OCI-LY7 (cell line): ENCODE data around the gene TRIP13. TPM values are rescaled to one million over a fixed set of nuclear protein-coding genes. Genes with fewer than 3 reads are reported as not detected.

Experiments used
- BruUV-seq: library from RNA; stranded (reverse); fragments of 400-500 nt; replicated peaks from 2 replicates; lab custom pipeline; 2021; lab: Mats Ljungman, UMichigan
- CTCF ChIA-PET: fragments of 300-600 bp; sonication (Branson Sonifier 250); formaldehyde crosslinking; loops from one replicate; lab custom pipeline; 2022; ENCODE audit warnings: antibody characterized with exemption; ENCODE audit not compliant: unreplicated experiment; lab: Charles Lee
- POLR2A ChIA-PET: fragments of 300-600 bp; sonication (Branson Sonifier 250); formaldehyde crosslinking; loops from one replicate; lab custom pipeline; 2022; ENCODE audit warnings: antibody characterized with exemption; lab: Charles Lee
- DNase-seq: peaks from one replicate; pipeline ENCODE4 v3.0.0-alpha.2; 2015; ENCODE audit warnings: low spot score
- H2AFZ ChIP-seq: fragments of 200-600 bp; sonication (generic), shearing (Covaris generic); 2 replicates; pipeline ENCODE4 v1.6.1; 2014; ENCODE audit warnings: mild to moderate bottlenecking, antibody characterized with exemption, low read length, moderate library complexity
- H3K27ac ChIP-seq: fragments of 200-600 bp; sonication (generic); 2 replicates; pipeline ENCODE4 v1.5.1; 2014; ENCODE audit warnings: mixed run types, low read depth, mild to moderate bottlenecking, moderate library complexity, low read length, inconsistent platforms; ENCODE audit not compliant: poor library complexity, severe bottlenecking
- H3K36me3 ChIP-seq: fragments of 200-600 bp; sonication (generic); 2 replicates; pipeline ENCODE4 v1.6.1; 2014; ENCODE audit warnings: mild to moderate bottlenecking, antibody characterized with exemption, low read length, moderate library complexity, mixed read lengths; ENCODE audit not compliant: insufficient read depth
- H3K4me1 ChIP-seq: fragments of 200-600 bp; sonication (generic); 2 replicates; pipeline ENCODE4 v1.5.1; 2014; ENCODE audit warnings: mild to moderate bottlenecking, low read length; ENCODE audit not compliant: insufficient read depth, poor library complexity, severe bottlenecking
- H3K4me2 ChIP-seq: fragments of 200-600 bp; sonication (generic); 2 replicates; pipeline ENCODE4 v1.6.1; 2014; ENCODE audit warnings: mild to moderate bottlenecking, low read length
- H3K4me3 ChIP-seq: fragments of 200-600 bp; sonication (generic); 2 replicates; pipeline ENCODE4 v1.5.1; 2014; ENCODE audit warnings: mild to moderate bottlenecking, low read depth, low read length; ENCODE audit not compliant: poor library complexity, severe bottlenecking
- H3K79me2 ChIP-seq: fragments of 200-600 bp; sonication (generic); 2 replicates; pipeline ENCODE4 v1.6.1; 2016; ENCODE audit warnings: low read depth, mild to moderate bottlenecking, low read length, moderate library complexity, mixed read lengths; ENCODE audit not compliant: insufficient read depth
- H3K9me2 ChIP-seq: fragments of 200-600 bp; sonication (generic); 2 replicates; pipeline ENCODE4 v1.6.1; 2016; ENCODE audit warnings: mild to moderate bottlenecking, low read length, mixed read lengths; ENCODE audit not compliant: insufficient read depth
- H3K9me3 ChIP-seq: fragments of 200-600 bp; sonication (generic); 2 replicates; pipeline ENCODE4 v1.6.1; 2014; ENCODE audit warnings: mild to moderate bottlenecking, mixed run types, low read length, mixed read lengths
- H4K20me1 ChIP-seq: fragments of 200-600 bp; sonication (generic); 2 replicates; pipeline ENCODE4 v1.6.1; 2014; ENCODE audit warnings: mild to moderate bottlenecking, antibody characterized with exemption, low read length, moderate library complexity, mixed read lengths; ENCODE audit not compliant: insufficient read depth
- CTCF ChIP-seq: fragments of 200-600 bp; sonication (generic); conservative IDR thresholded peaks from 2 replicates; pipeline ENCODE4 v1.5.1; 2014; ENCODE audit warnings: mild to moderate bottlenecking, antibody characterized with exemption, low read length, moderate library complexity, mixed read lengths
- EZH2phosphoT487 ChIP-seq: fragments of 200-600 bp; sonication (generic); IDR thresholded peaks from 2 replicates; pipeline ENCODE4 v1.6.1; 2018; ENCODE audit warnings: low read depth, borderline replicate concordance, mild to moderate bottlenecking, mixed run types, antibody characterized with exemption, low read length, moderate library complexity, mixed read lengths
- intact Hi-C: fragments of 100-400 bp; cut with micrococcal nuclease; formaldehyde crosslinking; loops from one replicate; pipeline ENCODE4 v1.10.0; 2022; ENCODE audit not compliant: unreplicated experiment
- total RNA-seq, 2 experiments: library from RNA; depleted of rRNA in 1 of 2; stranded (reverse); fragments of >200 nt in 1 of 2; shearing (Covaris generic) in 1 of 2; gene quantifications; 2 replicates each; pipeline ENCODE4 v1.2.3, GENCODE V29; 2014 to 2022

TRIP13 gene
- total RNA-seq, 2 experiments from 2014 or later = 46.6 to 59.4 TPM

DNA sequence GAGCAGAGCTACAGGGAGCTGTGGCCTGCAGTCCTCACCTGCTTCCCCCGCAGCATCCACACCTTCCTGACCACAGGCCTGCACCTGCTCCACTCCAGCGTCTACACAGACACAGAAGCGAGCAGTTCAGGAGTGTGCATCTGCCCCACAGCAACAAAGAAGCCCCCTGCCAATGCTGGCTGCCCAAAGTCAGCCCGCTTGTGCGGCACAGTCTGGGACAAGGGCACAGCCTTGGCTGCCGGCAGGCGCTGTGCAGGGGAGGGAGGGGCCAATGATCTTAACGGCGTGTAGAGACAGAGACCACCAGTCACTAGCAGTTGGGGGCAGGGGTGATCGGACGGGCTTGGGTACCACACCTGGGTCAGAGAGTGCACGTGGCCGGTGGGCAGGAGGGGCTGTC, 6.6 kb upstream of the TRIP13 start:
- Histone ChIP-seq H3K4me1 (peaks cover 3% of the 10 kb centered on the region), H3K36me3 (peaks cover 100% of the 10 kb centered on the region), H4K20me1 (no peaks in the 10 kb centered on the region), H3K27ac (no peak overlapping the region), H3K79me2 (peaks cover 36% of the 10 kb centered on the region), H3K4me2 (no peak overlapping the region), H3K9me3 (no peaks in the 10 kb centered on the region), H3K9me2 (no peaks in the 10 kb centered on the region), H3K4me3 (no peak overlapping the region), H2AFZ (no peak overlapping the region)
- intact Hi-C loops = no loop called here
- ChIA-PET CTCF (no interaction called here), POLR2A (no interaction called here)
- DNase-seq = no peak
- no TSS peak for BruUV-seq
- no peak for TF ChIP-seq EZH2phosphoT487
- TF ChIP-seq CTCF = no peak

GRCh38 chr5:886716-887325, 5.9 kb upstream of the TRIP13 start:
- no peak overlapping the region for H2AFZ ChIP-seq
- no TSS peak for BruUV-seq
- ChIA-PET POLR2A (no interaction called here), CTCF (no interaction called here)
- no peak overlapping the region for H3K27ac ChIP-seq
- H3K4me2 ChIP-seq = no peak overlapping the region
- no peak overlapping the region for H3K4me3 ChIP-seq
- H3K9me2 ChIP-seq = no peaks in the 10 kb centered on the region
- DNase-seq = no peak
- no peaks in the 10 kb centered on the region for H4K20me1 ChIP-seq
- intact Hi-C loops = no loop called here
- H3K9me3 ChIP-seq = no peaks in the 10 kb centered on the region
- peaks cover 44% of the 10 kb centered on the region for H3K79me2 ChIP-seq
- H3K36me3 ChIP-seq = peaks cover 97% of the 10 kb centered on the region
- no peak for TF ChIP-seq CTCF
- TF ChIP-seq EZH2phosphoT487 = no peak
- peaks cover 10% of the 10 kb centered on the region for H3K4me1 ChIP-seq

- H3K36me3 ChIP-seq = peaks cover 84% of the 10 kb centered on the region
- DNase-seq = no peak
- H3K79me2 ChIP-seq = peaks cover 45% of the 10 kb centered on the region
- ChIA-PET POLR2A (no interaction called here), CTCF (no interaction called here)
- no peak overlapping the region for H3K4me2 ChIP-seq
- intact Hi-C loops = no loop called here
- H3K4me1 ChIP-seq = peaks cover 10% of the 10 kb centered on the region
- no peaks in the 10 kb centered on the region for H4K20me1 ChIP-seq
- H3K4me3 ChIP-seq = no peak overlapping the region
- H2AFZ ChIP-seq = no peak overlapping the region
- no peaks in the 10 kb centered on the region for H3K9me3 ChIP-seq
- no TSS peak for BruUV-seq
- no peak for TF ChIP-seq CTCF
- no peak overlapping the region for H3K27ac ChIP-seq
- H3K9me2 ChIP-seq = no peaks in the 10 kb centered on the region
Observed at GRCh38 chr5:887947-888637, 4.6 kb upstream of the TRIP13 start.
